Measurements from ENCODE around the gene OR1J2. TPM values are rescaled to one million over a fixed set of nuclear protein-coding genes. Genes with fewer than 3 reads are reported as not detected.
"Not testable (repeated sequence)": the region's sequence is repeated elsewhere in the genome, so short reads cannot be mapped to it uniquely, and the experiment has no call there.

OR1J2 gene
- total RNA-seq, 1 donor from 2014 or later = not detected

DNA sequence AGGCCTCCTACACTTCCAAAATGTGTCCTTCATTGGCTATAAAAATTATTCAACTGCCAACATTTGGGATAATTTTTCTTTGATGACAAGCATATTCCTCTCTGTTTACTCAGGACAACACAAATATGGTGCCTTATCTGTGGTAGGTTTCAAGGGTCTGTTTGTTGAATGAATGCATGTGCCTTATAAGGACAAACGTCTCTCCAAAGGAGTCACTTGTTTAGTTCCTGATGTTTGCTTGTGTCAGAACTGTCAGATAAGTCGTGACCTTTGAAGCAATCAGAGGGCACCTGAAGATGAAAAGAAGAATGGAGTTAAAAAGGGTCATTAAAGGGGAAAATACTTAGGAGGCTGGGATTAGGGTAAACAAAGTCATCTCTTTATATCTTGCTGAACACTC is 3.6 kb upstream of the OR1J2 start:
- Mint-ChIP-seq H3K4me1 (ENCODE audit: unreplicated experiment) (no peaks in the 10 kb centered on the region), H3K9me3 (no peaks in the 10 kb centered on the region), H3K4me3 (no peak overlapping the region), H3K27me3 (peaks cover 30% of the 10 kb centered on the region), H3K27ac (no peak overlapping the region), H3K36me3 (no peaks in the 10 kb centered on the region)
- TF ChIP-seq, protein P1, sequence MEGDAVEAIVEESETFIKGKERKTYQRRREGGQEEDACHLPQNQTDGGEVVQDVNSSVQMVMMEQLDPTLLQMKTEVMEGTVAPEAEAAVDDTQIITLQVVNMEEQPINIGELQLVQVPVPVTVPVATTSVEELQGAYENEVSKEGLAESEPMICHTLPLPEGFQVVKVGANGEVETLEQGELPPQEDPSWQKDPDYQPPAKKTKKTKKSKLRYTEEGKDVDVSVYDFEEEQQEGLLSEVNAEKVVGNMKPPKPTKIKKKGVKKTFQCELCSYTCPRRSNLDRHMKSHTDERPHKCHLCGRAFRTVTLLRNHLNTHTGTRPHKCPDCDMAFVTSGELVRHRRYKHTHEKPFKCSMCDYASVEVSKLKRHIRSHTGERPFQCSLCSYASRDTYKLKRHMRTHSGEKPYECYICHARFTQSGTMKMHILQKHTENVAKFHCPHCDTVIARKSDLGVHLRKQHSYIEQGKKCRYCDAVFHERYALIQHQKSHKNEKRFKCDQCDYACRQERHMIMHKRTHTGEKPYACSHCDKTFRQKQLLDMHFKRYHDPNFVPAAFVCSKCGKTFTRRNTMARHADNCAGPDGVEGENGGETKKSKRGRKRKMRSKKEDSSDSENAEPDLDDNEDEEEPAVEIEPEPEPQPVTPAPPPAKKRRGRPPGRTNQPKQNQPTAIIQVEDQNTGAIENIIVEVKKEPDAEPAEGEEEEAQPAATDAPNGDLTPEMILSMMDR (conservative IDR thresholded peaks at IDR 0.05) = no peak
- no peak for DNase-seq (ENCODE audit: extremely low spot score, unreplicated experiment)

DNA sequence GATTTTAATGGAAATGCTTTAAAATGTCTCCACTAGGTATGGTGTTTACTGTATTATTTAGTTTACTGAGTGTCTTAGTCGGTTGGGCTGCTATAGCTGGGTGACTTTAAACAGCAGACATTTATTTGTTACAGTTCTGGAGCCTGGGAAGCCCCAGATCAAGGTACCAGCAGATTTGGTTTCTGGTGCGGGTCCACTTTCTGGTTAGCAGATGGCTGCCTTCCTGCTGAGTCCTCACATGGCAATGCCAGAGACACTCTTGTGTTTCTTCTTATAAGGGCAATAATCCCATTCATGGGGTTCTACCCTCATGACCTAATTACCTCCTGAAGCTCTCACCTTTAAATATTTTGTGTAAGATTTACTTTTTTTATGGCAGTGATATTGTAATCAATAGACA is 7.6 kb downstream of the OR1J2 start:
- Mint-ChIP-seq H3K27ac (no peak overlapping the region), H3K36me3 (no peaks in the 10 kb centered on the region), H3K4me3 (no peak overlapping the region), H3K4me1 (ENCODE audit: unreplicated experiment) (no peaks in the 10 kb centered on the region), H3K27me3 (peaks cover 13% of the 10 kb centered on the region), H3K9me3 (no peaks in the 10 kb centered on the region)
- no peak for DNase-seq (ENCODE audit: extremely low spot score, unreplicated experiment)
- TF ChIP-seq, protein P1 (conservative IDR thresholded peaks at IDR 0.05) = no peak

DNA sequence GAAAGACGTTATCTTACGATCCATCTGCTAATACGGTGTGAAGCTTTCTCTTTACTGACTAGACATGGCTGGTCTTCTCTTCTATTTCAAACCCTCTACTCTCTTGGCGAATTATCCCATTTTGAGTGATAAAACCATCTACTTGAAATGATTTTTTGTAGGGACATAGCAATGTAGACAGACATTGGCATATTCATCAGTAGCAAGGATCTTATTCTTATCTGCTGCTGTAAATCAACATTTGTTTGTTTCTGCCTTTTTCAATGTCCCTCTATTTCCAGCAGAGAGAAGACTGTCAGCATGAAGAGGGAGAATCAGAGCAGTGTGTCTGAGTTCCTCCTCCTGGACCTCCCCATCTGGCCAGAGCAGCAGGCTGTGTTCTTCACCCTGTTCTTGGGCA is 8.2 kb downstream of the OR1J2 start, which contains the start of gene OR1J4:
Gene OR1J4, plus strand, starts transcription at position 301 of the 400 bp plus-strand sequence. Its CDS starts 0 bp downstream, at position 301.
- Mint-ChIP-seq H3K36me3 (no peaks in the 10 kb centered on the region), H3K27me3 (peaks cover 15% of the 10 kb centered on the region), H3K27ac (no peak within 1 kb of the TSS), H3K4me1 (ENCODE audit: unreplicated experiment) (no peaks in the 10 kb centered on the region), H3K4me3 (no peak within 1 kb of the TSS), H3K9me3 (no peaks in the 10 kb centered on the region)
- DNase-seq (ENCODE audit: extremely low spot score, unreplicated experiment) = no peak
- TF ChIP-seq, protein P1 (conservative IDR thresholded peaks at IDR 0.05) = no peak

DNA sequence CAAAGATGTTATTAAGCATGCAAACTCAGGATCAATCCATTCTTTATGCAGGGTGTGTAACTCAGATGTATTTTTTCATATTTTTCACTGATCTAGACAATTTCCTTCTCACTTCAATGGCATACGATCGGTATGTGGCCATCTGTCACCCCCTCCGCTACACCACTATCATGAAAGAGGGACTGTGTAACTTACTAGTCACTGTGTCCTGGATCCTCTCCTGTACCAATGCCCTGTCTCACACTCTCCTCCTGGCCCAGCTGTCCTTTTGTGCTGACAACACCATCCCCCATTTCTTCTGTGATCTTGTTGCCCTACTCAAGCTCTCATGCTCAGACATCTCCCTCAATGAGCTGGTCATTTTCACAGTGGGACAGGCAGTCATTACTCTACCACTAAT is 8.8 kb downstream of the OR1J2 start:
- Mint-ChIP-seq H3K27me3 (peaks cover 15% of the 10 kb centered on the region), H3K4me1 (ENCODE audit: unreplicated experiment) (no peaks in the 10 kb centered on the region), H3K27ac (no peak overlapping the region), H3K36me3 (no peaks in the 10 kb centered on the region), H3K9me3 (no peaks in the 10 kb centered on the region), H3K4me3 (no peak overlapping the region)
- TF ChIP-seq, protein P1 (conservative IDR thresholded peaks at IDR 0.05) = no peak
- no peak for DNase-seq (ENCODE audit: extremely low spot score, unreplicated experiment)

DNA sequence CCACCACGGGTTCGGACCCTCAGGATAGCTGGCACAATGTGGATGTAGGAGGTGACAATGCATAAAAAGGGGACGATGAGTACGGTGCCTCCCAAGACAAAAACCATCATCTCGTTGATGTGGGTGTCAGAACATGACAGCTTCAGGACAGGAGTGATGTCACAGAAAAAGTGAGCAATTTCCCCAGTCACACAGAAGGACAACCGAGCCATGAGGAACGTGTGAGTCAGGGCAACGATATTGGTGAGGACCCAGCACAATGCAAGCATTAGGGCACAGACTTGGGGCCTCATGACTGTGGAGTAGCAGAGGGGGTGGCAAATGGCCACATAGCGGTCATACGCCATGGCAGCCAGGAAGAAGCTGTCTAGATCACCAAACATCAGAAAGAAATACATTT is 16.0 kb downstream of the OR1J2 start:
- no peak for DNase-seq (ENCODE audit: extremely low spot score, unreplicated experiment)
- Mint-ChIP-seq H3K4me3 (no peak overlapping the region), H3K9me3 (no peaks in the 10 kb centered on the region), H3K27me3 (peaks cover 5% of the 10 kb centered on the region), H3K36me3 (no peaks in the 10 kb centered on the region), H3K4me1 (ENCODE audit: unreplicated experiment) (no peaks in the 10 kb centered on the region), H3K27ac (no peak overlapping the region)
- TF ChIP-seq, protein P1 (conservative IDR thresholded peaks at IDR 0.05) = no peak

DNA sequence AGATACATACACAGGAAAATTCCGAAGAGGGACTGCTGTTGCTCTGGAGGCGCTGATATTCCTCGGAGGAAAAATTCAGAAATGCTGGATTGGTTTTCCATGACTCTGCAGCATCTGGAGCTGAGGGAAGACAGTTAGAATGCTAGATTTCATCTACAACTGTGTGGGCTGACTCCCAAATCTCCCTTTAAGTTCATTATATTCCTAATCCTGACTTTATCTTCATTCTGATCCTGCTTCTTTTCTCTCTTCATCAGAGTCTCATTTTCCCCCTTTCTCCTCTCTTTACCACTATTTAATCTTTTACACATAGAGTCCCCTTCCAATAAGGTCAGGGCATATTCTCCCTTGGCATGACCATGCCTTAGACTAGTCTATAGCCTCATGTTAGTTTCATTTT is 16.6 kb downstream of the OR1J2 start, which contains the start of gene OR1N1:
Gene OR1N1, minus strand, starts transcription at position 101 of the 400 bp plus-strand sequence. Its CDS starts 0 bp downstream, at position 101.
- Mint-ChIP-seq H3K4me3 (no peak within 1 kb of the TSS), H3K4me1 (ENCODE audit: unreplicated experiment) (no peaks in the 10 kb centered on the region), H3K9me3 (no peaks in the 10 kb centered on the region), H3K27me3 (peaks cover 5% of the 10 kb centered on the region), H3K36me3 (no peaks in the 10 kb centered on the region), H3K27ac (no peak within 1 kb of the TSS)
- TF ChIP-seq, protein P1 (conservative IDR thresholded peaks at IDR 0.05) = no peak
- no peak for DNase-seq (ENCODE audit: extremely low spot score, unreplicated experiment)

DNA sequence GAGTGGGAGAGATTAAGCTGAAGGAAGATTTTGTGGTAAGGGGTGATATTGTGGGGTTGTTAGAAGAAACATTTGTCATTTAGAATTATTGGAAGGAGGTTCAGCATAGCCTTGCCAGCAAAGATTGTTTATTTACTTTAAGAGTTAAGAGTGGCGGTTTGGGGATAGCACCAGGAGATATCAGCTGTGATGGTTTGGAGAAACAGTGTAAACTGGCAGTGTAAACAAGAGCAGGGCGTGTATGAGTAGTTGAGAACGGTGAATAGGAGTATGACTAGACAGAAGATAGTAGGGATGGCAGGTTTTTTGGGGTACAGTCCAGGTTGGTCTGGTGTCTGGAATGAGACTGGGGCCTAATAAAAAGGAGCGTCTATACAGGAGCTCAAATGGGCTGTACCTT is 20.6 kb downstream of the OR1J2 start:
- DNase-seq (ENCODE audit: extremely low spot score, unreplicated experiment); H3K36me3 Mint-ChIP-seq; H3K4me3 Mint-ChIP-seq; H3K9me3 Mint-ChIP-seq; H3K27ac Mint-ChIP-seq; H3K4me1 Mint-ChIP-seq (ENCODE audit: unreplicated experiment): not testable (repeated sequence)
- H3K27me3 Mint-ChIP-seq = peaks cover 13% of the 10 kb centered on the region
